HG02852 (cell line): ENCODE results near the gene MRTFB.
A peak's percentile ranks its signal among the peaks of the same experiment; 100 is the strongest.

Experiments used
- ATAC-seq: cut with Tn5 transposase; IDR thresholded peaks from one replicate; pipeline ENCODE4 v1.9.1; 2021; ENCODE audit warnings: mild to moderate bottlenecking, moderate library complexity; ENCODE audit not compliant: unreplicated experiment

The MRTFB gene

DNA sequence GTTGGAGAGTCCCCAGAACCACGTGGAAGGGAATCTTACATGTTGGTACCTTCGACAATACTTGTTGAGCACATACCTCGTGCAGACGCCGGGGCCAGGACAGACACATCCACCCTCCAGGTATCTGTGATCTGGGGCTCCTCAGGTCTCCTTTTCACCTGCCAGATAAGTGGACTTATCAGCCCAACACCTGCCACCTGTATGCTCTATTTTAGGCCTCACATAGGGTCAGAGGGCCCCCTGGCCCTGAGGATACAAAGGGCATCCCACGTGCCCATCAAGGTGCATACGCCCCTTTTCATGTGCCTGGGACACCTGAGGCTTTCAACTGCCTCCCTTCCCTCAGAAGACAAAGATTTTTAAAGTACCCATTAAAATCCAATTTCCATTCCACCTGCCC lies 212.7 kb downstream of the MRTFB start:
- ATAC-seq: no peak

DNA sequence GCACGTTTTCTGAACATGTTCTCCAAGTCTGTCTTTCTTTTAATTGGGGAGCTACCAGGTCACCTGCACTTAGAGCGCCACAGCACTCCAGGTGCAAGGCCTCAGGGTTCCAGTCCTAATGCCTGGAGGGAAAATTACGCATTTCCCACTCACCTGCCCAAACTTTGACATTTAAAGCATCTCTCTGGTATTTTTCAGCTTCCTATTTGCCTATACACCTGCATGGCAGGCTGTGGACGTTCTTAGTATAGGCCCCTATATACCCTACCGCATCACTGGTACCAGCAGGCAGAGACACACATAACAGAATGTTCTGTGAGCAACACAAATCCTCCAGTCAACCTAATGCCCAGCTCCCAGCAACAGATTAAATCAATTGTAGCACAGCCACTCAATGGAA lies 213.3 kb downstream of the MRTFB start:
- no peak for ATAC-seq

DNA sequence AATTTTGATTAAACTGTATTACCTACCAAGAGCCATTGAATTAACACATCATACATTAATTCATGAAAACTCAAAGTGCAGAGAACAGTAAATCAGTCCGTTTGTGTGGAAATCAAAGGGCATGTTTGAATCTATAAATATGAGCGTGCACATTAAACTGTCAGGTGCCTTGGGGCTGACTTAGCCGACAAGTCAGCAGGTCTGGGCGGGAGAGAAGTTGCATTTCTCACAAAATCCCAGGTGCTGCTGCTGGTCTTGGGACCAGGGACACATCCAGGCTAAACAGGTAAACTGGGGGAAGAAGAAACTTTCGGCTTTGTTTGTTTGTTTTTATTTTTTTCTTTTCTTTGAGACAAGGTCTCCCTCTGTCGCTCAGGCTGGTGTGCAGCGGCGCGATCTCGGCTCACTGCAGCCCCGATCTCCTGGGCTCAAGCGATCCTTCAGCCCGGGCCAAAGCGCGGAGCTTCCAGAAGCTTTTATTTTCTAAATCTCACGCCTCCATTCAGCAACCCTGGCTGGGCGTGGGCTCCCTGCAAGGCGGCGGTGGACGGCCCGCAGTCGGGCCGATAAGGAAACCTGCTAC lies 213.9 kb downstream of the MRTFB start:
- peak; percentile 38 for ATAC-seq

DNA sequence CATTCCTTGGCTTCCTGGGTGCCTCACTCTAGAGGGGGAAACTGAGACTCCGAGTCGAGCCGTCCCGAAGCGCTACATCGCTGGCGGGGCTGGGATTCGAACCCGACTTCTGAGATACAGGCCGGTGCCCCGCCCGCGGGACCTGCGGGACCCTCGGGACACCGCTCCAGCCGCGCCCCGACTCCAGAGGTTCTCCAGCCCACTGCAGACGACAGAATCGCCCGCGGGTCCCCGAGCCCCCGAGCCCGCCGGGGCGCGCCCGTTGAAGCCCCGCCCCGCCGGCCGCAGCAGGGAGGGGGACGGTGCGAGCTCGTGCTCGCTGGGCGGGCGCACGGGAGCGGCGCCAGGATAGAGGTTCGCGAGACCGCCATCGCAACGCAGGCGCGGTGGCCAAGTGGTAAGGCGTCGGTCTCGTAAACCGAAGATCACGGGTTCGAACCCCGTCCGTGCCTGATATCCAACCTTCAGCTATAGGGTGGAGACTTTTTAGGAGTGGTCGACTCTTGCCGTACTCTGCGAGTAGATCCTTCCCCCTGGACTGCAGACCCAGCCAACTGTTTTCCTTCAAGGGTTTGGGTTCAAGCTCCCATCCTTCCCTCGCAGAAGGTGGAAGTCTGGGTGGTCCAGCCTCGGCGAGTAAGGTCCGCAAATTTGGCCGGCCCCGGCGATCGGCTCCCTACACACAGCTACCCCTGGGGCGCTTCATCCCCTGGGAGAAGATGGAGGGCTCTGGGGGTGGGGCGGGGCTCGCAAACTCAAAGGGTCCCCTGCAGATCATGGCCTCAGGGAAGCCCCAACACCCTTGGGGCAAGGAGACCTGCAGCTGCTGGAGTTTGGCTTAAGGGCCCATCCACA lies 214.6 kb downstream of the MRTFB start:
- peak; percentile 74 for ATAC-seq

DNA sequence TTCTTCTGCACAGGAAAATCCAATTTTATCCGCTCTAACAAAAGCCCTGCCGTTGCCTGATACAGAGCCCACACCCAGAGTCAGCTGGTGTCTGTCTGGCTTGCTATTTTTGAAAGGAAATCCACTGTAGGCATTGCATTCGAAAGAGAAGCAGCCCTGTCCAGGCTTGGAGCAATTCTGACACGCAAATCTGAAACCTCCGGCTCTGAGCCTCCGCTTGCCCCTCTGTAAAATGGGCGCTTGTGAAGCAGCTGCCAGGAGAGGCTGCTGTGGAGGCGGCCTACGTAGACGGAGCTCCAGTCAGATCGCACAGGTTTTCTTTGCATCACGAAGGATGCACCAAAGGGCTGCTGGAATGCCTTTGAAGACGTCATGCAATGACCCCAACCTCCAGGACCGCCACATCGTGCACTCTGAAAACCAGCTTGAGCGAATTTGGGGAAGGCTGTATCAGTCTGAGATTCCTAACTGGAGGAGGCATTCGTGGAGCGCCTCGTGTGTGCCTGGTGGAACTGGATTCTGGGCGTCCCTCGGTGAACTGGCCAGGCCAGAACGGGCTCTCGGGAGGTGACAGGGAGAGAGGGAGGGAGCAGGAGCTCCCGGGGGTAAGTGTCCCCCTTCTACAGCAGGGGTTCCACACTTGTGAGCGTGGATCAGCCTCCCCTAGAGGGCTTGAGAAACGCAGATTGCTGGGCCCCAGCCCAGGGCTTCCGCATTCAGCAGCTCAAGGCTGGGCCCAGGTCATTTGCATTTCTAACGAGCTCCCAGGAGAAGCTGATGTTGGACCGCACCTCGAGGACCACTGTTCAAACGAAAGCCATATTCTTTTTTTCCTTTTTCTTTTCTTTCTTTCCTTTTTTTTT lies 215.5 kb downstream of the MRTFB start:
- ATAC-seq: peak; percentile 14

DNA sequence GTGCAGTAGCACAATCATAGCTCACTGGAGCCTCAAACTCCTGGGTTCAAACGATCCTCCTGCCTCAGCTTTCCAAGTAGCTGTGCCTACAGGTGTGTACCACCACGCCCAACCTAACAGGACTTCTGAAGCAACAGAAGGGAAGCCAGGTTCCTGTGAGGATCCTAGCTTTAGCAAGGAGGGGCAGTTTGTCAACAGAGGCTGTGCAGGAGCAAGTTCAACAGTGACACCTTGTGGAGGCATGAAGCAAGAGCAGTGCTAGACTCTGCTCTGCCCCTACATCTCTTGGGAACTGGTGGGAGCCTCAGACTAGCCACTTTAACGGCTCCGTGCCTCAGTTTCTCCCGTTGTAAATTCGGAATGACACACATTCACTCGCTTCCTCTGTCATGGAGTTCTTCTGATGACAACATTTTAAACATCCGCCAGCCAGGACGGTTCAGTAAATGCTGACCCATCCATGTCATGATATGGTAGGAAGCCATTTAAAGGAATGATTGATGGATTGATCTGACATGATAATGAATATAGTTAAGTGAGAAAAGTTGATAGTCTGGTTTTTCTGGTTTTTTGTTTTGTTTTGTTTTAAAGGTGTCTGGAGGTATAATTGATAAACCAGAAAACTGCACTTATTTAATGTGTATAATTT lies 218.7 kb downstream of the MRTFB start:
- no peak for ATAC-seq

DNA sequence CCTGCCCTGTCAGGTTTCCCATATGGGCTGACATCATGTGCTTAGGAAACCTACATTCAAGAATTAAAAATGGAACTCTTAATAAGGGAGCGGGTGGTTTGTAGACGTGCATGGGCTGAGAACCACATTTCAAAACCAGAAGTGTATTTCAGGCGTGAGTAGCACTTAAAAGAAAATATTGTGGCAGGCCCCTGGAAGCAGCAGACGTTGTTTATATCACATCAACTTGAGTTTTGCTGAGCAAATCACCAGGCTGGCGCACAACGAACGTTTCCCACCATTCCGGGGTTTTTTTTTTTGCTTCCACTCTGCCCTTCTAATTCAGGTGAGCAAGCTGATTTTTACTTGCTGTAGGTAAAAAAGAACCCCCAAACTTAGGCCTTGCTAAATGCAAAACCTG lies 220.2 kb downstream of the MRTFB start:
- ATAC-seq: no peak

DNA sequence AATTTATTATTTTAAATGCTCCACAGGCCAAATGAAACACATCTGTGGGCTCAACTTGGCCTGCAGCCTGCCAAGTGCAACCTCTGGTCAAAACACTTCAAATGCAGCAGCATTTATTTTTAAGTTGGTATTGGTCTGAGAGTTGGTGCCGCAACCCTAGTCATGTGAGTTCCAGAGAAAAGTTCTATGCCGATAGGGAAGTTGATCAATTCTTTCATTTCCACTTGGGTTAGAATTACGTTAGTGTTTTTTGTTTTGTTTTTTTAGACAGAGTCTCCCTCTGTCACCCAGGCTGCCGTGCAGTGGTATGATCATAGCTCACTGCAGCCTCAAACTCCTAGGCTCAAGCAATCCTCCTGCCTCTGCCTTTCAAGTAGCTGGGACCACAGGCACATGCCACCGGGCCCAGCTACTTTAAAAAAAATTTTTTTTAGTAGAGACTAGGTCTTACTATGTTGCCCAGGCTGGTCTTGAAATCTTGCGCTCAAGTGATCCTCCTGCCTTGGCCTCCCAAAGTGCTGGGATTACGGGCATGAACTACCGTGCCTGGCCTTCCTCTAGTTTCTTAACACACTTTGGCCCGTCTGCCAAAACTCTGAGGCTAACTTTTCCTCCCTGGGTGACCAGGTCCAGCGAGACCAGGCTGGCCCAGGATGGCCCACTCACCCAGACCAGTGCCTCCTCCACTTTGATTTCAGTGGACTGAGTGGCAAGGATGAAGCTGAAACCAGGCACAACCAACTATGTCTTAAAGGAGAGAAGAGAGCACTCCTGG lies 221.1 kb downstream of the MRTFB start:
- no peak for ATAC-seq

DNA sequence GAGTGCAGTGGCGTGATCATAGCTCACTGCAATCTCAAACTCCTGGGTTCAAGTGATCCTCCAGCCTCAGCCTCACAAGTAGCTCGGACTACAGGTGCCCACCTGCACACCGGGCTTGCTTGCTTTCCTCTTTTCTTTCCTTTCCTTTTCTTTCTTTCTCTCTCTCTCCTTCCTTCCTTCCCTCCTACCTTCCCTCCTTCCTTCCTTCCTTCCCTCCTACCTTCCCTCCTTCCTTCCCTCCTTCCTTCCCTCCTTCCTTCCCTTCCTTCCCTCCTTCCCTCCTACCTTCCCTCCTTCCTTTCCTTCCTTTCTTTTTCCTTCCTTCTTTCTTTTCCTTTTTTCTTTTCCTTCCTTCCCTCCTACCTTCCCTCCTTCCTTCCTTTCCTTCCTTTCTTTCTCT lies 225.5 kb downstream of the MRTFB start:
- ATAC-seq: no peak

DNA sequence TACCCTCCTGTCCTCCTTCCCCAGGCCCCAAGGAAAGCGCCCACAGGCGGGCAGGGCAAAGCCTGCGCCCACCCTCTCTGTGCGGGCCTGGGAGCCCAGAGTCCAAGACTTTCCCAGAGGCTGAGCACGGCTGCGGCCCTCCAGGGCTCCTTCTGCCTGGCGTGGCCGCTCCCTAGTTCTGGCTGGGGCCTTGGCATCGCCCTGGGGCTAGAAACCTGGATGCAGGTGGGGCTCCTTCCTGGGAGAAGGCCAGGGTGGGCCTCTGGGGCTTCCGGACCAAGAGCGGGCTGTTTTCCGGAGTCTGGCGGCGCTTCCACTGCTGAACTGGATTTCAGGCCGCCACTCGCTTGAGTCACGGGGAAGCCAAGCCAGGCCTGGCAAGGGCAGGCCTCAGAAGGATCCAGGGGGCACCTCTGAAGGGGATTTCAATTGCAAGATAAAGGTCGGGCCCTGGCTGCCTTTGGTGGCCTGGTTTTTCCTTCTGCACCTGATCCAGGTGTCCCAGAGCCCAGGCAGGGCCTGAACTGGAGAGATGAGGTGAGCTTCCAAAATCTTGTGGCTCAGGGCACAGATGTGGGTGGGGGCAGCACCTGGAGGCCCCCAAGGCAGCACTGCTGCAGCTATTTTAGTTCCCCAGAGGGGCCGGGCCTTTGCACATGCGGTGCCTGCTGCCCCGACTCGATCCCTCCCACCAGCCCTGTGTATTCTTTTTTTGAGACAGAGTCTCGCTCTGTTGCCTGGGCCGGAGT lies 227.4 kb downstream of the MRTFB start:
- ATAC-seq: no peak

DNA sequence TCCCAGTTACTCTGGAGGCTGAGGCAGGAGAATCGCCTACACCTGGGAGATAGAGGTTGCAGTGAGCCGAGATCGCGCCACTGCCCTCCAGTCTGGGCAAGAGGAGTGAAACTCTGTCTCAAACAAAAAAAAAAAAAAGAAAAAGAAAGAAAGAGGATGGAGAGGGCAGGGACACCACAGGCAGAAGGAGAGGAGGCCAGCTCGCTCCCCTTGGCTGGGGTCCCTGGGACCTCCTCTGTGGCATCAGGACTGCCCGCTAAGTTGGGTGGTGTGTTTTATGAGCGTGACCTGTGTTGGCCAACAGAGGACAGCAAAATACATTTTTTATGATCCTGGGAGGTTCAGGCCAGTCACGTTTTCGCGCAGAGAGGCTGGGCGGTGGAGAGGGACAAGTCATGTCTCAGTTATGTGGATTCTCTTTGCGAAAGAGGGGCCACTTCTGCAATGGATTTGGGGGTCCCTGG lies 229.6 kb downstream of the MRTFB start:
- ATAC-seq: no peak

DNA sequence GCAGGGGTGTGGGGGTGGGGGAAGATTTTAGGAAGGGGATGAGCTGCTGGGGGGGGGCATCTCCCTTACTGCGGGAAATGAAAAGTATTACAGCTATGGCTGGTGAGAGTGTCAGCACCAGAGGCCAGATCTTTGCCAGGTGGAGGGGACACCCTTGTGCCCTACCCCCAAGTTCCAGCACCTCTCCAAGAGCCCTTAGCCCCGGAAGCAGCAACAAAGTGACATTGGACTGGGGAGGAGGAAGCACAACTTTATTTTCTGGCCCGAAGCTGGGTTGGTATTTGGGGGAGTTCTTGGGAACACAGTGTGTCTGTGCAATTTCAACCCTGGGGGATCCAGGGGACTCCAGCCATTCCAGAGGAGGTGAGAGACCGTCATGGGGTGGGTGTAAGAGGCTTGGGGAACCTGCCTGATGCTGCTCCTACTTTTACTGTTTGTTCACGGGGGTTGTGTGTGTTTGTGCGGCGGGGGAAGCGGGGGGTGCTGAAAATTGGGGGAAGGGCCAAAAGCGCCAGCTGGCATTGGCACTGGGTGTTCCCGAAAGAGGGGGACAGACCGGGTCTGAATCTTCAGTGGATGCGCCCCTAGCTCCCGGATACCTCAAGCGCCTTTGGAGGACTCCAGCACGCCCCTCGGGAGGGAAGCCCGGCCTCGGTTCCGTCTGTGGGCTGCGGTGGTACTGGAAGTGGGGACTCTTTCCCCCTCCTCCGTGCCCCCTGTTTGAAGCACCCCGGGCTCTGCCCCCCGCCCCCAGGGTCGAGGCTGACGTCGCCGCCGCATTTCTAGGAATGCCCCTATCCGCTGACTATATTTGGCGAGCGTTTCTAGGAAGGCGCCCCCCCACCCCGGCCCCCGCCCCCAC lies 230.3 kb downstream of the MRTFB start:
- ATAC-seq: no peak

DNA sequence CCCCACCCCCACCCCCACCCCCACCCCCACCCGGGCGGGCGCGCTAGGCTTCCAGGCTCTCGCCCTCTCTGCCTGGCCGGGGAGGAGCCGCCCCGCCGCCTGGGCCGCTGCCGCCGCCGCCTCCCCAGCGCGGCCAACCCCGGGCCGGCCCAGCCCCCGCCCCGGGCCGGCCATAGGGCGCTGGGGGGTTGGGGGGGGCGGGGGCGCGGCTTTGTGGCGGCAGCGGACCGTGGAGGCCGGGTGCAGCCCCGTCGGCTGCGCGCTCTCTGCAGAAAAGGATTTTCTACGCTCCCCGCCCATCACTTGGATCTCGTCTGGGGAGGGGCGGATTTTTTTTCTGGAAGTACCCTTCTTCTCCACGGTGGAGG lies 230.9 kb downstream of the MRTFB start:
- peak; percentile 60 for ATAC-seq

DNA sequence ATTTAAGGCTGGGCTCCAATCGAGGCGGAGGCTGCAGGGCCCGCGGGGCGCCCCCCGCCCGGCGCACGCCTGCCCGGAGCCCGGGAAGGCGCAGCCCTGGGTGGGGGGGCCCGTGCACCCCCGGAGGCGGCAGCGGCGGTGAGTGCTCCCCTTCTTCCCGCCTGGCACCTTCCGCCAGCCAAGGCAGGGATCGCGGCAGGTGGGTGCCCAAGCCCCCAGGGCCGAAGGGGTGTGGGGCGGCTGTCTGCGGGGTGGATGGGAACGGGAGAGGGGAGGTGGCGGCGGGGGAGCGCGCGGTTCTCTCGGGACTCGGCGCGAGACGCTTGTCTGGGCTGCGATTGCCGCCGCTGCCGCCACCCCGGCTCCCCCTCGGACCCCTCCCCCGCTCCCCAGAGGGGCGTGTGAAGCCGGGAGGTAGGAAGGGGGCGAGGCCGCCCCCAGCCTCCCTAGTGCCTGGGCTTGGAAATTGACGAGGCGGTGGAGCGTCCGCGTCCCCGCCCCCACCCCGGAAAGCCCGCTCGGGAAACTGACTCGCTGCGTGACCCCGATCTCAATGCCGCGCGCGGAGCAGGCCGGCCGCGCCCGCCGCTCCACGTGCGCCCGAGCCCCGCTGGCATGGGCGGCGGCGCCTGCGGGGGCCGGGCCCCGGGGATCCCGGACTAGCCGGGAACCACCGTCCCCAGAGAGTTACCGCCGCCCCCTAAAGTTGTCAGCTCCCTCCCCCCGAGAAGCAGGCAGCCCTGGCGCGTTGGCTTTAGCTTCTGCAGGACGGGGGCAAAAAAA lies 231.5 kb downstream of the MRTFB start:
- peak; percentile 28 for ATAC-seq

DNA sequence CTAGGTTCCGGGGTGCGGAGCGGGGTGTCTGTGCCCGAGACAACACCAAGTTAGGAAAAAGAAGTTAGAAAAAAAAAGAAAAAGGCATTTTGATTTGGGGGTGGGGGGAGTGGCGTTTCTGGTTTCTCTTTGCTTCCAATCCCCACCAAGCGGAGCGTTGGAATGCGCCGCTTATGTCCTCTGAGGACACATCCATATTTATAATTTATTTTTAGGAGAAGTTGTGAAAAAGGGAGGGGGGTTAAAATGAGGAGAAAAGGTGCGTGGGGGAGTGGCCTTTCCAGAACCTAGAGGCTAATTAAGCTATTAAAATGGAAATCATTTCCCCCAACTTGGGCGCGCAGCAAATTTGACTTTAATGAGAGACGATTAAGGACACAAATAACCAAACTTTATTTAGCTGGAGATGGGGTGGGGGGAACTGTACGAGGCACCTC lies 232.1 kb downstream of the MRTFB start:
- no peak for ATAC-seq

DNA sequence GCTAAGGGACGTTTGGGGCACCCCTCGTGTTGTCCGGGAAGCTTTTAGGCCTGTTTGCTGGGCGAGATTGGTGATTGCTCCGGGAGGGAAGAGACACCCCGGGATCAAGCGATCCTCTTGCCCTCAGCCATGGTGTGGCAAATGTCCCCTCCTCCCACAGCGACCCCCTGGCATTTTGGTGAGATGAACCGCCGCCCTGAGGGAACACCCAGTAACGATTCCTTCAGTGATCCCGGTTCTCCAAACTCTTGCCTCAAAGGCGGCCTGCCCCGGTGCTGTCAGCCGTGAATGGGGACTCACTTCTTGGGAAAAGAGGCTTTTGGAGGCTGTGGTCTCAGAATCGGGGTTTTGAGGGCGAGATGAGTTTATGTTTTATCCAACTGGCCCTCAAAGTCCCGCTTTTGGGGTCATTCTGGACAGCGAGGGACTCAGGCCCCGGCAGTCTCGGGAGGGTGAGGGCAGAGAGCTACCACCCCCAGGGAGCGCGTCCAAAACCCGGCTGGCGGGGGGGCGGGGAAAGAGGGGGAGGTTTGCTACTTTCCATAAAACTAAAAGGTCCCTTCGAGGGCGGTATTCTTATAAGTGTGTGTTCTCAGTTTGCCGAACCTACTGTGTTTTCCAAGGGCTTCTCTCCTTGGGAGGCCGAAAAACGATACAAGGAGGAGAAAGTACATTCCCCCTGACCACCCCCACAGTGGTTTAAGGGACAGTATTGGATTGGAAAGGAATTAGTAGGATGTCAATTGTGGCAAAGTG lies 232.7 kb downstream of the MRTFB start:
- no peak for ATAC-seq

DNA sequence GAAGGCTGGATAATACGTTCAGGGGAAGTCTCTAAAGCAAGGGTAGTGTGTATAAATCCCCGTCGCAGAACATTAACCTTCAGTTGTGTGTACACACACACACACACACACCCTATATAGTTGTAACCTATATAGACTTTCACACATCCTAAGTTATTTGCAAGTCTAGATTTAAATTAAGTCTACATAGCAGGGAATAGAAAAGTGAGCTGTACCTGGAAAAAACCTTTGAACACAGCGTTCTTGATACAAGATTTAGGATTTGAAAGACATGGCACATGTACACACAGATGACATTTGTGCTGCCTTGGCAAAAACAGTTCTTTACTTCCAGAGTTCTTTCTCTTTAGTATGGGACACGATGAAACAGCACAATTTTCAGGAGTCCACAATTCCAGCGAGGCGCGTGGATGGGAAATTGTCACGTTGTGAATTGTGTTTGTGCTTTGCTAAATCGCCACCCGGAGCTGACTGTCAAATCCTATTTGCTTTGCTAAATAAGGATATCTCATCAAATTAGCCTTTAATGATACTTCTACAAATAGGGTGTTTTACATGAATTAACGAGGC lies 233.9 kb downstream of the MRTFB start:
- ATAC-seq: no peak
